Activated naive CD4-positive, alpha-beta T cell treated with anti-CD3 and anti-CD28 coated beads, Interleukin-2, amount 10 ng/mL, durations not matched to agents 7 days and 5 days (primary cell): ENCODE data around the gene COL5A1.
"Not testable (repeated sequence)": the region's sequence is repeated elsewhere in the genome, so short reads cannot be mapped to it uniquely, and the experiment has no call there.

ENCODE experiments used
- CTCF ChIA-PET: fragments of 350-600 bp; sonication (Branson Sonifier 250); formaldehyde crosslinking; loops from one replicate; lab custom pipeline; 2021; ENCODE audit warnings: antibody characterized with exemption; lab: Charles Lee
- DNase-seq: peaks from one replicate; pipeline ENCODE4 v3.0.0-alpha.2; 2020
- H3K27ac Mint-ChIP-seq: one replicate; pipeline ENCODE4 v1.8.0; 2021; ENCODE audit warnings: mild to moderate bottlenecking, moderate library complexity, mixed read lengths
- H3K27me3 Mint-ChIP-seq: one replicate; pipeline ENCODE4 v1.8.0; 2021; ENCODE audit warnings: mild to moderate bottlenecking, mixed read lengths
- H3K36me3 Mint-ChIP-seq: one replicate; pipeline ENCODE4 v1.8.0; 2021; ENCODE audit warnings: mixed read lengths
- H3K4me1 Mint-ChIP-seq: one replicate; pipeline ENCODE4 v1.8.0; 2021; ENCODE audit warnings: mixed read lengths
- H3K4me3 Mint-ChIP-seq: one replicate; pipeline ENCODE4 v1.8.0; 2021; ENCODE audit warnings: mild to moderate bottlenecking, moderate library complexity, mixed read lengths
- H3K9me3 Mint-ChIP-seq: one replicate; pipeline ENCODE4 v1.8.0; 2021; ENCODE audit warnings: mixed read lengths

Gene COL5A1

DNA sequence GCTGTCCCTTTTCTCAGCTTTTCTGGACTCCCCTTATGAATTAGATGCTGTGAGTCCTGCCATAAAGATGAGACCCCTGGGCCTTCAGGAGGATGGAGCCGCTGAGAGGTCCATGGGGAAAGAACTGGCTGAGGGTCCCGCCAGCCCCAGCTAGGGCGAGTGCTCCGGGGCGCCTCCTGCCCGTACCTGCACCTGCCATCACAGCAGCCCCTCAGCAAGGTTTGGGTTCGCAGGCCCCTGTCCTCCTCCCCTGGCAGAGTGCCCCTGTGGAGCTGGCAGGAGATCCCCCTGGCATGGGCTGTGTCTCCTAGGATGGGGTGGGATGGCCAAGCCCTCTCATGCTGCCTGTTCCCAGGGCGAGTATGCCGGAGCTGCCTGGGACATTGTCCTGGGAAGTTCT is 64.2 kb downstream of the COL5A1 start:
- Mint-ChIP-seq H3K4me3 (no peak overlapping the region), H3K27me3 (no peaks in the 10 kb centered on the region), H3K4me1 (no peaks in the 10 kb centered on the region), H3K36me3 (no peaks in the 10 kb centered on the region), H3K9me3 (peaks cover 2% of the 10 kb centered on the region), H3K27ac (no peak overlapping the region)
- CTCF ChIA-PET, result no interaction called here
- no peak for DNase-seq

- H3K27me3 Mint-ChIP-seq, result no peaks in the 10 kb centered on the region
- H3K27ac Mint-ChIP-seq, result no peak overlapping the region
- no peak overlapping the region for H3K4me3 Mint-ChIP-seq
- no peaks in the 10 kb centered on the region for H3K4me1 Mint-ChIP-seq
- CTCF ChIA-PET, result no interaction called here
- no peaks in the 10 kb centered on the region for H3K36me3 Mint-ChIP-seq
- H3K9me3 Mint-ChIP-seq, result peaks cover 2% of the 10 kb centered on the region
- no peak for DNase-seq
Measured at GRCh38 chr9:134706522-134706921, 64.9 kb downstream of the COL5A1 start.

GRCh38 chr9:134707031-134707680 is 65.6 kb downstream of the COL5A1 start:
- no peak overlapping the region for H3K27ac Mint-ChIP-seq
- no peaks in the 10 kb centered on the region for H3K4me1 Mint-ChIP-seq
- peaks cover 2% of the 10 kb centered on the region for H3K9me3 Mint-ChIP-seq
- CTCF ChIA-PET, result no interaction called here
- H3K27me3 Mint-ChIP-seq, result no peaks in the 10 kb centered on the region
- H3K36me3 Mint-ChIP-seq, result no peaks in the 10 kb centered on the region
- H3K4me3 Mint-ChIP-seq, result no peak overlapping the region
- DNase-seq, result no peak

- no peak for DNase-seq
- Mint-ChIP-seq H3K9me3 (peaks cover 4% of the 10 kb centered on the region), H3K36me3 (no peaks in the 10 kb centered on the region), H3K4me3 (no peak overlapping the region), H3K27ac (no peak overlapping the region), H3K4me1 (no peaks in the 10 kb centered on the region), H3K27me3 (no peaks in the 10 kb centered on the region)
- CTCF ChIA-PET, result no interaction called here
Measured at GRCh38 chr9:134707731-134708671, 66.4 kb downstream of the COL5A1 start.

DNA sequence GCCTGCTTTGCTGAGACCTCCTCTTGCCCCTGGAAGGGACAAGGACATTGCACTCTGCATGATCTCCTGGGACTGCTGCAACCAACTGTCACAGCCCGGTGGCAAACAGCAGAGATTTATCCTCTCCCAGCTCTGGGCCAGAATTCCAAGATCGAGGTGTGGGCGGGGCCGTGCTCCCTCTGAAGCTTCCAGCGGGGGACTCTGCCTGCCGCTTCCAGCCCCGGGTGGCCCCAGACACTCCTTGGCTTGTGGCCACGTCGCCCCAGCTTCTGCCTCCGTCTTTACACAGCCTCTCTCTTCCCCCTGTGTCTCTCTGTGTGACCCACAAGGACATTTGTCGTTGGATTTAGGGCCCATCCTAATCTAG is 67.1 kb downstream of the COL5A1 start:
- CTCF ChIA-PET, result no interaction called here
- no peak overlapping the region for H3K4me3 Mint-ChIP-seq

DNA sequence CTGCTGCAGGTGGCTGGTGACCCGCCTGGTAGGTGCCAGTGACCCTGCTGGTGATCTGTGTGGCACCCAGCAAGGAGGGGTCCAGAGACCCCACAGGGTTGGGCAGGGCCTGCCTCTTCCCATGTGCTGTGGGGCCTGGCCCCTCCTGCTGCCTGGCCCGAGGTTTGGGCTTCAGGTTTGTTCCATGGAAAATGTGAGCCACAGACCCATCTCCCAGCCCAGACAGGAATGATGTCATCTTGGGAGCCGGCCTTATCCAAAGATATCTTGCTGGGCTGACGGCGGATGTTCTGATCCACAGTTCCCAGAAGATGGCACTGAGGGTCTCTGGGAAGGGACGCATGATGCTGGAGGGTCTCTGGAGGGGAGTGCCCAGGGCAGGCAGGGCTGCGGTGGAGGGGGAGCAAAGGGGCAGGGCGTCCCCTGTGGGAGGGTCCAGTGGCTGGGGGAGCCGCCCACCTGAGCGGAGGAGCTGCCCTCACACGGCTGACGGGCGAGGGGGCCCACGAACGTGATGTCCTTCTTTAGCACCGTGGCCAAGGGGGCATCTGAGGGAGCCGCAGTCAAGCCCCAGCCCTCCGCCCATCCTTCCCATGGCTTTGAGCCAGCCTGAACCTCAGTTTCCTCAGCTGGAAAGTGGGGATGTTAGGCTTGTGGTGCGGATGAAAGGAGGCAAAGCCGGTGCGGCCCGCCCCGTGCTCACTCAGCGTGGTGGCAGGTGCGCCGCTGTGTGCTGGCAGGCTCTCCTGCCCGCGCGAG is 68.1 kb downstream of the COL5A1 start:
- Mint-ChIP-seq H3K4me3 (no peak overlapping the region), H3K9me3 (peaks cover 18% of the 10 kb centered on the region), H3K27ac (no peak overlapping the region), H3K4me1 (no peaks in the 10 kb centered on the region), H3K27me3 (no peaks in the 10 kb centered on the region), H3K36me3 (peaks cover 1% of the 10 kb centered on the region)
- CTCF ChIA-PET, result no interaction called here
- no peak for DNase-seq

More for the DNA sequence above, 67.1 kb downstream of the COL5A1 start:
- Mint-ChIP-seq H3K9me3 (peaks cover 10% of the 10 kb centered on the region), H3K27ac (no peak overlapping the region), H3K4me1 (no peaks in the 10 kb centered on the region), H3K36me3 (peaks cover under 1% of the 10 kb centered on the region), H3K27me3 (no peaks in the 10 kb centered on the region)
- no peak for DNase-seq

GRCh38 chr9:134710271-134710540 is 68.6 kb downstream of the COL5A1 start:
- Mint-ChIP-seq H3K36me3 (peaks cover 1% of the 10 kb centered on the region), H3K4me3 (no peak overlapping the region)

DNA sequence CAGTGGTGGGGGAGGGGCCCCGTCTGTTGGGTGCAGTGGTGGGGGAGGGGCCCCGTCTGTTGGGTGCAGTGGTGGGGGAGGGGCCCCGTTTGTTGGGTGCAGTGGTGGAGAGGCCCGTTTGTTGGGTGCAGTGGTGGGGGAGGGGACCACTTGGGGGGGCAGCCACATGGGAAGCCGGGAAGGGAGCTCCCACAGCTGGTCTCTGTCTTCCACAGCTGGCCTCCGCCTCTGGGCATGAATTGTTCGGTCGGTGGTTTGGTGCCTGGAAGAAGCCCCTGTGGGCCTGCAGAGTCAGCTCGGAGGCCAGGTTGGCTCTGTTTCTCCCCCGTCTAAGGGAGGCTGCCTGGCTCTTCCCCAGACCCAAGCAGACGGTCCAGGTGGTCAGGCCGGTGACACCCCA is 69.3 kb downstream of the COL5A1 start:
- Mint-ChIP-seq H3K9me3 (peaks cover 18% of the 10 kb centered on the region), H3K27ac (no peak overlapping the region), H3K4me1 (no peaks in the 10 kb centered on the region), H3K4me3 (no peak overlapping the region), H3K36me3 (peaks cover 1% of the 10 kb centered on the region), H3K27me3 (no peaks in the 10 kb centered on the region)
- no peak for DNase-seq
- CTCF ChIA-PET, result no interaction called here

More at GRCh38 chr9:134710271-134710540, 68.6 kb downstream of the COL5A1 start:
- CTCF ChIA-PET, result no interaction called here
- DNase-seq, result no peak
- Mint-ChIP-seq H3K4me1 (no peaks in the 10 kb centered on the region), H3K9me3 (peaks cover 18% of the 10 kb centered on the region), H3K27me3 (no peaks in the 10 kb centered on the region), H3K27ac (peak overlapping the region; percentile 54)

- H3K9me3 Mint-ChIP-seq, result peaks cover 18% of the 10 kb centered on the region
- DNase-seq, result no peak
- H3K27me3 Mint-ChIP-seq, result no peaks in the 10 kb centered on the region
- CTCF ChIA-PET, result no interaction called here
- peaks cover 1% of the 10 kb centered on the region for H3K36me3 Mint-ChIP-seq
- no peak overlapping the region for H3K4me3 Mint-ChIP-seq
- peak overlapping the region; percentile 11 for H3K27ac Mint-ChIP-seq
- no peaks in the 10 kb centered on the region for H3K4me1 Mint-ChIP-seq
Measured at GRCh38 chr9:134712243-134712642, 70.6 kb downstream of the COL5A1 start.

DNA sequence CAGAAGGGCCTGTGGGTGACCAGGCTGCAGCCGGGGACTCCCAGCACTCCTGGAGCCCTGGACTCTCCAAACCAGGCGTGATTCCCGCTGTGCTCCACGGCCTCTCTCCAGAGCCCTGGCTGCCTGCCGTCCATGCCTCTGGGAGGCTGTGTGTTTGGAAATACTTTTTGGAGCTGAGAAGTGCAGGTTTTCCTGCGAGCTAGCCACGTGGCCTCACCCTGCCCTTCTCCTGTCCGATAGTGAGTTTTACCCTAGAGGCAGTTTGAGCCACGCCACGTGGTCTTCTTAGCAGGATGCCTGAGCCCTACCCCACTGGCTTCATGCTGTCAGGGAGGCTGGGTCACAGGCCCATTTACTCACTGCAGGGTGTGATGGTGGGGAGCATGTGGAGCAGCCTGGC is 71.3 kb downstream of the COL5A1 start:
- peaks cover 1% of the 10 kb centered on the region for H3K36me3 Mint-ChIP-seq
- CTCF ChIA-PET, result no interaction called here
- peaks cover 18% of the 10 kb centered on the region for H3K9me3 Mint-ChIP-seq
- no peak overlapping the region for H3K27ac Mint-ChIP-seq
- H3K4me3 Mint-ChIP-seq, result no peak overlapping the region
- no peak for DNase-seq
- H3K27me3 Mint-ChIP-seq, result no peaks in the 10 kb centered on the region
- H3K4me1 Mint-ChIP-seq, result no peaks in the 10 kb centered on the region

GRCh38 chr9:134715536-134715935 is 73.9 kb downstream of the COL5A1 start:
- H3K27me3 Mint-ChIP-seq, CTCF ChIA-PET, H3K27ac Mint-ChIP-seq, DNase-seq, H3K4me3 Mint-ChIP-seq, H3K36me3 Mint-ChIP-seq, H3K4me1 Mint-ChIP-seq: not testable (repeated sequence)
- H3K9me3 Mint-ChIP-seq, result peaks cover 16% of the 10 kb centered on the region

DNA sequence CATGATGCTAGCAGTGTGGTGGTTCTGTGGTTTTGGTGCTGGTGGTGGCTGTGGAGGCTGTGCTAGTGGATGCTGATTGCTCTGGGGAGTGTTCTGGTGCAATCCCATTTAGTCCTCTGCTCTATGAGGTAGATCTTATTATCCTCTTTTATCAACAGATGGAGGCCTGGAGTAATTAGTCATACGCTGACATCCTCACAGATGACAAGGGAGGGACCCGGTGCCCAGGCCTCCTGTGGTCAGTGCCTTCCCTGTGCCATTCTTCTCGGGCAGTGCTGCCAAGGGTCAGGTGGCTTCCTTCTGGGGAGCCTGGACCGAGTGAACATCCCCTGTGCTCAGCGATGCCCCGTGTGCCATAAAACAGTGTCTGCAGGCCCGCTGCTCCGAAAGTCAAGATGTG is 74.5 kb downstream of the COL5A1 start:
- H3K27me3 Mint-ChIP-seq, result no peaks in the 10 kb centered on the region
- no peak overlapping the region for H3K4me3 Mint-ChIP-seq
- no peak overlapping the region for H3K27ac Mint-ChIP-seq
- no peaks in the 10 kb centered on the region for H3K4me1 Mint-ChIP-seq
- CTCF ChIA-PET, result no interaction called here
- H3K36me3 Mint-ChIP-seq, result peaks cover 1% of the 10 kb centered on the region
- no peak for DNase-seq
- peaks cover 16% of the 10 kb centered on the region for H3K9me3 Mint-ChIP-seq

- H3K27me3 Mint-ChIP-seq, result no peaks in the 10 kb centered on the region
- H3K4me3 Mint-ChIP-seq, result no peak overlapping the region
- peaks cover 16% of the 10 kb centered on the region for H3K9me3 Mint-ChIP-seq
- CTCF ChIA-PET, result no interaction called here
- no peak overlapping the region for H3K27ac Mint-ChIP-seq
- H3K36me3 Mint-ChIP-seq, result peaks cover 1% of the 10 kb centered on the region
- H3K4me1 Mint-ChIP-seq, result no peaks in the 10 kb centered on the region
- DNase-seq, result no peak
Measured at GRCh38 chr9:134717056-134717455, 75.5 kb downstream of the COL5A1 start.

DNA sequence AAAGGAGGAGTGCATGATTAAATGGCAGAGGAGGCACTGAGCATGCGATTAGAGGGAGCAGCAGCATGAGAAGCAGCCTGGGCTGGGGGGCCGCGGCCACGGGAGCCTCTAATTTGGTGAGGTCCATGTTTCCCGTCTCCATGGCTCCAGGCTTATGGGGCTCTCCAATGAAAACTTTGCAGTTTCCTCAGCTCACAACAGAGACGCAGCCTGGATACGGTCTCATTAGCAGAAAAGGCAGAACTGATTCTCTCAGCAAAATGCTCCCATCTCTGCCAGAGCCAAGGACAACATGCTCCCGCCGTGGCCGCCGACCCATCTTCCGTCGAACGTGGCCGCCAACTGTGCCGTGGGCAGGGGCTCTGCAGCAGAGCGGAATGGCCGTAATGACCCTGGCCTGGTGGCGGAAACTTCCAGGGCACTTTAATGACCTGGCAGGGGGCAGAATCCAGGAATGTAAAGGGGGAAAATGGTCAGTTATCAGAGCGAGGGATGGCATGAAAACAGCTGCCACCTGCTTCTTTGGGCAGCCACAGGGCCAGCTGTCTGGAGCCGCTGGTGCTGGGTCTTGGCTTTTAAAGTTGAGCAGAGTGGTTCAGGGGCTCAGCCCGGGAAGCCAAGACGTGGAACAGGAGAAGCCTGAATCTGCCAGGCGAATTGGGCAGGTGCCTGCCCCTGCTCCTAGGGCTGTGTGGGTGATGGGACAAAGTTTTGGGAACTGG is 76.5 kb downstream of the COL5A1 start:
- Mint-ChIP-seq H3K36me3 (peaks cover 1% of the 10 kb centered on the region), H3K4me1 (no peaks in the 10 kb centered on the region), H3K27ac (no peak overlapping the region), H3K27me3 (peaks cover 7% of the 10 kb centered on the region), H3K4me3 (no peak overlapping the region), H3K9me3 (peaks cover 13% of the 10 kb centered on the region)
- no peak for DNase-seq
- CTCF ChIA-PET, result no interaction called here
